GM18517 (cell line): Measurements from ENCODE around the gene ID2.

Experiments used
- ATAC-seq: cut with Tn5 transposase; IDR thresholded peaks from one replicate; pipeline ENCODE4 v1.9.1; 2021; ENCODE audit warnings: mild to moderate bottlenecking, moderate library complexity; ENCODE audit not compliant: unreplicated experiment

The ID2 gene

DNA sequence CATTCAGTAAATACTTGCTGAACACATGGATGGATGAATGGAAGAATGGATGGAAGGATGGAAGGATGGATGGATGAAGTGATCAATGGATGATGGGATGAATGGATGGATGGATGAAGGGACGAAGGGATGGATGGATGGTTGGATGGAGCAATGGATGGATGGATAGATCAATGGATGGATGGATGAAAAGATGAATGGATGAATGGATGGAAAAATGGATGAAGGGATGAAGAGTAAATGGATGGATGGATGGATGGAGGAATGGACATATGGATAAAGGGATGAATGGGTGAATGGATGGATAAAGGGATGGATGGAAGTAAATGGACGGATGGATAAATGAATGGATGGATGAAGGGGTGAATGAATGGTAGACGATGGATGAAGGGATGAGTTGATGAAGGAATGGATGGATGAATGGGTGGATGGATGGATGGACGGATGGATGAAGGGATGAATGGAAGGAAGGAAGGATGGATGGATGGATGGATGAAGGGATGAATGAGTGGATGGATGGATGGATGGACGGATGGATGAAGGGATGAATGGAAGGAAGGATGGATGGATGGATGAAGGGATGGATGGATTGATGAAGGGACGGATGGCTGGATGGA is 13.9 kb upstream of the ID2 start:
- no peak for ATAC-seq

DNA sequence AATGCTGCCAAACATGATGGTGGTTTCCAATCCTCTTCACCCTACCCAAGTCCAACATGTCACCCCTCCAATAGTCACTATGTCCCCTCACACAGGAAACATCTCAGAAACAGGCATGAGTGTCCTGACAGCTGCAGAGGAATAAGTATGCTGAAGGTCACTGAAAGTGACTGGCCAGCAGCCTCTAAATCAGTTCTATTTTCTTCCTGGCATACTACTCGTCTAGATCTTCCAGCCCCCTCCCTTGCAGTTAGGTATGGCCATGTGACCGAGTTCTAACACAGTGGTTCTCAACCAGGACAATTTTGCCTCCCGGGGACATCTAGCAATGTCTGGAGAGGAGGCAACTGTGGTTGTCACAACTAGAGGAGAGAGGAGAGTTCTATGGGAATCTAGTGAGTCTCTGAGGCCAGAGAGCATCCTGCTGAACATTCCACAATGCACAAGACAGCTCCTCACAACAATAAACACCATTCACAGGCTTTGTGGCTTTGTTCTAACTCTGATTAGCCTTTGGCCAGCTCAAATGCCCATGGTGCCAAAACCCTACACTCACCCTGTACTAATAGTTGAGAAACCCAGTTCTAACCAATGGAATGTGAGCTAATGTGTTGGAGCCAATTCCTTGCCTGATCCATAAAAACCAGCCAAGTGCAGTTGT is 12.6 kb upstream of the ID2 start:
- ATAC-seq: no peak

DNA sequence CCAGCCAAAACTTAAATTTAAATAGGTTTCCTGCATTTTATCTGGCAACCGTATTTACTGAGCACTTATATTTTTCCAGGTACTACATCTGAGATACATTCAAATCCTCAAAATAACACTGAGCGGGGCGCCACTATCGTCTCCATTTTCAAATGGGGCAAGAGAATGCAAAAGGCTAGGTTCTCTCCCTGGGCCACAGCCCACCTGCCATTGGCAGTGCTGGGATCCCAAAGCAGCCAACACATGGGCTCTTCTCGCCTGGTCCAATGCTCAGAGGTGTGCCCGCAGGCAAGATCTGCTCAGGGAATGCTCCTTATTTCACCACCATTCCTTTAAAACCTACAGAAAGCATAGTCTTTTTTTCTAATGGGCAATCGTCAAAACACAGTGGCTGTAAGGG is 11.3 kb upstream of the ID2 start:
- ATAC-seq: no peak

DNA sequence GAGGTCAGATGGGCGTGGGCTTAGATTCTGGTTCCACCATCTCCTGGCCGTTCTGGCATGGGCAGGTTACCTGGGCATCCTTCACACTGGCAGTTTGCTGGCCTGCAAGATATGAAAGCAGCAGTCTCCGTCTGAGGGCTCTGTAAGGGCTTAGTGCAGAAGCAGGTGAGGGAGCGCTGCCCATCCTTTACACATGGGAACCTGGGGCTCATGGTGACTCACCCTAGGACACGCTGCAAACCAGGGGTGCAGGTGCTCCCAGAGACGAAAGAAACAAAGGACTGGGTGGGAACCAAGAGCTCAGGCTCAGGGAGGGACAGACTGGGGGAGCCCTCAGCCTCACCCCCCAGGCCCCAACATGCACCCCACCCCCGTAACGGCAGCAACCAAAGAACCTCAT is 10.7 kb upstream of the ID2 start:
- no peak for ATAC-seq

DNA sequence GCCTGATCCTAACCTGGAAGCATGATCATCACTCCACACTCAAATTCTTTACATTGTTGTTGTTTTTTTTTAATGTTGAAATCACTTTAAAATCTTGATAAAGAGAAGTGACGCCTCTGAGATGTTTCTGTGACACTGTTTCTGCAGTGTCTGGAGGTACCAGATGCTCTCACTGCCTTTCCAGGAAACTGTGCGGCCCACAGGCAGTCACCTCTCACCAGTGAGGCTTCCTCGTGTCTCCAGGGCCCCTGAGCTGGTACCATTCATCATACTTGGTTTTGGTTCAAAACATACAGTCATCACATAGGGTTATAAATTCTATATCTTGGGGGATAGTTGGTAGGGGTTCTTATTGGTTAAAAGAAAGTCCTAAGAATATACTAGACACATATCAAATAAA is 10.1 kb upstream of the ID2 start:
- ATAC-seq: no peak

DNA sequence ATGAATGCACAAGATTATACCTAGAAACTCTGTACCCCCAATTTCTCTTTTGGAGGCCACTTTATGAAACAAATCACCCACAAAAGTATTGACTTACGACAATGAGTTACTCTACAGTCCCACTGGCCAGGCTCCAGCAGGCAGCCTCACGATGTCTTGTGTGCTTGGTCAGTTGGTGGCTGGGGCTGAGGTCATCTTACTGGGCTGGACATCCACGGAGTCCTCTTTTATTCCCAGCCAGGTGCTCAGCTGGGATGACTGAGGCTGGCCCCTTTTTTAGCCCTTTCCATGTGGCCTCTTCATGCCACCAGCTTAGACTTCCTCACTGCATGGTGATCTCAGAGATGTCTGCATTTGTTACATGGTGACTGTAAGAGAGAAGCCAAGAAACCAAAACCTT is 8.9 kb upstream of the ID2 start:
- ATAC-seq: no peak

DNA sequence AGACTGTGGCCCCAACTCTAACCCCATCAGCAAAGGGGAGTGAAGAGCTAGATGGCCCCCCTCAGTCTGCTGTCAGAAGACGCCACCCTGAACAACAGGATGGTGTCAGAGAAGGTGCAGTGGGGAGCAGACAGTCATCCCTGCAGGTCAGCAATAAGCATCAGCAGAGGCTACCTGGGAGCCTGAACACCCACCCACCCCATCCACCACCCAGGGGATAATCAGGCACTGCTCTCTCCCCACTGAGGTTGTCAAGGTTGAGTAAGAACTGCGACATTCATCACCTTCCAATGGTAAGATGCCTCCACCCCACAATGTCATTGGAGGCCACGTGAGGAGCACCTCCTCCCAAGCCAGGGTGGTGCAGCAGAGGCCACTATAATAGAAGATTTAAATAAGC is 8.5 kb upstream of the ID2 start:
- no peak for ATAC-seq

DNA sequence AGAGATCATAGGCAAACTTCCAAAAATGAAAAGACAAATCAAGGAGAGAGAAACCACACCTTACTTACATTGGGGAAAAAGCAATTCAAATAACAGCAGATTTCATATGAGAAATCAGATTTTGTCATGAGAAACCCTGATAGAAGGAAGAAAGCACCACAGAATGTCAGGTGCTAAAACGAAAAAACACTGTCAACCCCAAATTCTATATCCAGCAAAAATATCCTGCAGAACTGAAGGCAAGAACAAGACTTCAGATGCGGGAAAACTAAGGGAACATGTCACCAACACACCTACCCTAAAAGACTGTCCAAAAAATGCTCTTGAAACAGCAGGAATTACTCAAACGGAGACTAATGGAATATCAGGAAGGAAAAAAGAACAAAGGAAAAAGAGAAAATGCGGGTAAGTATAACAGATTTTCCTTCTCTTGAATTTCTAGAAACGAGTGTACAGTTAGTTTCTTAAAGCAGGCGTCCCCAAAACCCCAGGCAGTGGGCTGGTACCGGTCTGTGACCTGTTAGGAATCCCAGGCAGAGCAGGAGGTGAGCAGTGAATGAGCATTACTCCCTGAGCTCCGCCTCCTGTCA is 7.3 kb upstream of the ID2 start:
- ATAC-seq: no peak

DNA sequence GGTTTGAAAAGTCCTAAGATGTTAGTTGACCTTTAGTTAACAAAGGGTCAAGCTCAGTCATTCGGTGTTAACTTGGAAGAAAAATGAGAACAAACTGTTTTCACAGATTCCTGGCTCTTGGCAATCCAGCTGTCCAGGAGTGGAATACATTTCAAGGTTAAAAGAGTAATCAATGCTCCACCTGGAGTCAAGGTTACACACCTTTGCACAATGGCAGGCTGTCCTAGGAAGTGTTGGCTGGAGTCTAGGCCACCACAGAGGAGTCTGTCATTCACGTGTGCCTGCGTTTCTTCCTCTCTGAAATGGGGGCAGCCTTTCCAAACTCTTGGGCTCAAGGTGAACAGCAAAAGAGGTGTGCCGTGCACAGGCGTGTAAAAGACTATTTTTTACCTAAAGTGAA is 6.3 kb upstream of the ID2 start:
- no peak for ATAC-seq

DNA sequence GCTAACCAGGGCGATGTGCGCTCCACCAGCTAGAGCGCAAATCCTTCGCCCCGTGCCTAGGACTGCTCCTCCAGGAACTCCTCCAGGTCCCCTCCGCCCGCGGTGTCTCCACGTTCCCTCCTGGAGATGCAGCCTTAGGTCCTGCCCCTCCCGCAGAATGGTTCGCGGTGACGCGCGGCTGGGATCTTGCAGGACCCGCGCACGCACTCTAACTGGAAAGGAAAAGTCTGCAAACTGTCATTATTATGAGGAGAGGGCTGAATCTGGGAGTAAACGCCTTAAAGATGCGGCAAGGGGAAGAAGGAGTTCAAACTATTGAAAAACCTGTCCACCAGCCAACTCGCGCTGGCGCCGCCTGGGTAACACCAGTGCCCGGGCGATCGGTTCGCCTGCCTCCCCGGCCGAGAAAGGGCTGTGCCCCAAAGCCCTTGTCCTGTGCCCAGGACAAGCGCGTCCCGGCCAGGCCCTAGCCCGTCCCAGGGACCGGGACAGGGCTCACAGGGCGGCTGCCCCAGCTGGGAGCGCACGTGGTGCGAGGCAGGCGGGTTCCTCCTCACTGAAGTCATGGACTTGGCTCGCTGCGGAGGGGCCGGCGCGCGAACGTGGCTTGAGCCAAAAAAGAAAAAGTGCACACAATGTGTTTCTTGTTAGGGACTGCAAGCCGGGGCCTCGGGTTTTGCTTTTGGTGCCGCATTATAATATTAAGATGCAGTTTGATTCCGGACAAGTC is 5.5 kb upstream of the ID2 start:
- ATAC-seq: no peak

DNA sequence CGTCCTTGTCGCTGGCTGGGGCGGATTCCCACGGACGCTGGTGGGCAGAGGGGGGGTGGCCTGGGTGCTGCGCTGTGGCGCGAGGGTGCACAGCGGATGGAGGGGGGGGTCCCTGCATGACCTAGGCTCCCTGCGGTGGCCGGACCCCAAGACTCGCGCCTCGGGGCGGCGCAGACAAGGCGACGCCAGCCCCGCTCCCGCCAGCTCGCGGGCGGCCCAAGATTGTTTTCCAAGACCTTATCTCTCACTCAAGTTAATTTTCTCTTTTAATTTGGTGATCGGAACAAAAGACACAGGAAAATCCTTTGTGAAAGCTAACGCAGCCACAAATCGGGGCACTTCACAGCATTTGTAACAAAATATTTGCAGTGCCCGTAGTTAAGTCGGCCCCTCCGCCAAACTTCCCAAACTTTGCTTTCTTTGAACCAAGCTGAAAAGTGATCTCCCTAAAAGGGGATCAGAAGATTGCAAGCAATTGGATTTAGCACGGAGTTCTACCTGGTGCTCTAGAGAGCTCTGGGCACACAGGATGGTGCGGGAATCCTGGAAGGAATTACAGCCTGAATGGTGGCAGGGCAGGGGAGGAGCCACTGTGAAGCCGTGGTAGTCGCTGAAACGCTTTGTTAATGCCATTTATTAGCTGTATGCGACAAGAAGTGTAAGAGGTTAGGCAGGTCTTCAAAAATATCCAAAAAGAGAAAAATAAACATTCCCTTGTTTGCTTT is 4.8 kb upstream of the ID2 start:
- ATAC-seq: no peak

DNA sequence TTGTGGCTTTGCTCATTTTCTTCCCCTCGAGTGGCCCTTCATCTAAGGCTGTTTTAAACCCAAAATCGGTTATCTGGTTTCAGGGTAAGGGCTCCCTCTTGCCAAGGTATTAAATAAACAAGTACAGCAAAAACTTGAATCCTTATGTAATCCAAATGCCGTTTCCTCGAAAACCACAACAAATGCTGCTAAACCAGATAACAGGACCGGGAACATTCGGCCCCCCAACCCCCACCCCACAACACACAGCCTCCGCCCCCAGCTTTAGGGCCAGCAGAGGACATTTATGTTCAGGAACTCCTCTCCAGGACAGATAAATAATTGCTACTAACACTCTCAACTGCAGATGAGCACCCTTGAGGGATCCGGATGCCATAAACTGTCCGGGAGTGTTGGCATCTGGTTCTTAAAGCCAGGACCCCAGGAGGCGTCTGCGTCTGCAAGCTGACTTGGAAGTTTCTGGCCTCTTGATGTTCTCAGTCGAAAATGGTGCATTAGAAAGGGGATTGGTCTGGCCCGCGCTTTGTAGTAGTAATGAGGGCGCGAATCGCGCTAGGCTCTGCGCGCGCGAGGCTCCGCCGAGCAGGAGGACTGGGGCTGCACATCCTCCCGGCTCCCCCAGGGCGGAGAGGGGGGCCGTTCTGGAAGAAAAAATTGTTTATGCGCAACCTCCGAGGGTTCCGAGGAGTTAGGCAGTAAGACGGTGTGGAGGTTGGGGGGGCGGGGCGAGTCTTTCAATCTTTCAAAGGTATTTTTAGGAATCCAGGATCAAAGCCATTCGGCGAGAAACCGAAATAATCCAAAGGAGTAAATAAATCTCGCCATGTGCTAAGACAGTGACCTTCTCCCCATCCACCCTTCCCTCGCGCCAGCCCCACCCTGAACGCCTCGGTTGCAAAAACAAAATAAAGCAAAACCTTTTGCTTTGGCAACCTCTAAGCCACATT is 3.9 kb upstream of the ID2 start:
- ATAC-seq: no peak

DNA sequence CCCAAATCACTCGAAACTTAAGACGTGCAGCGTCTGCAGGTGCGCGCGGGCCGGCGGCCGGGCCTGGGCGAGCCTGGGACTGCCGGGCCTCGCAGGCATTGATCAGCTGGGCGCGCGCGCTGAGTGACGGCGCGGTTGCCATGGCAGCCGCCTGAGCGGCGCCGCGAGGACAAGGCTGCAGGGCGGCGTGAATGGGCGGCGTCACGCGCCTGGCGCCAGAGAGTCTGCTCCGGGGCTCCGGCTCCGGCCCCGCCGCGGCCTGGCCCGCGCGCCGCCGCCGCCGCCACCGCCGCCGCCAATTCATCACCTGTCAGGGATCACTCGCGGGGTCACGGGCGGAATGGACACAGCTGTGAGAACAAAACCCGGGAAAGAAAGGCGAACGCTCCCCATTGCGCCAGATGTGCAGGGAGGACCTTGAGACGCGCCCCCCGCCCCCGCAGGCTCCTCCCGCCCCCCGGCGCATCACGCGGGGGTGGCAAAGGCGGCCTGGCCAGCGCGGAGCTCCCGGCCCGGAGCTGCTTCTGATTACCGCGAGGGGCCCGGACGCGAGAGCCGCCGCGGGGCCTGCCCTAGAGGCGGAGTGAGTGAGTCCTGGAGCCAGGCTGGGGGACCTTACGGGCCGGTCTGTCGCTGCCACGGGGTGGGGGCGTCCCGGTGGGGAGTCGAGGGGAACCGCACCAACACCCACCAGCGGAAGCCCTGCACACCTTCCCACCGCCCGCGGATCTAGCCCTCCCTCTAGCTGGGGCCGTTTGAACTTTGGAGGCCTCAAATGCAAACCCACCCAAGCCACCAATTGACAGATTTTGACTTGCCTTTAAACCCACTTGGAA is 2.9 kb upstream of the ID2 start:
- ATAC-seq: peak; percentile 55

DNA sequence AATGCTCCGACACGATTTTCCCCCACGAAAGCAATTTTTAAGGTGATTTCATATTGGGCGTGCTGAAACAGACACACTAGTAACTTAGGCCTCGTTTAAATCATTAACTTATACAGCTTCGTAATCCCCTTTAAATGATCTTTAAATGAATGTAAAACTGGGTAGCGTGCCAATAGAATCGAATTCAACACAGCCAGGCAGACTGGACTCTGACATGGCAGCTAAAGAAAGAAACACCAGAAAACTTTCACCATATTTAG is 2.4 kb upstream of the ID2 start:
- ATAC-seq: no peak

DNA sequence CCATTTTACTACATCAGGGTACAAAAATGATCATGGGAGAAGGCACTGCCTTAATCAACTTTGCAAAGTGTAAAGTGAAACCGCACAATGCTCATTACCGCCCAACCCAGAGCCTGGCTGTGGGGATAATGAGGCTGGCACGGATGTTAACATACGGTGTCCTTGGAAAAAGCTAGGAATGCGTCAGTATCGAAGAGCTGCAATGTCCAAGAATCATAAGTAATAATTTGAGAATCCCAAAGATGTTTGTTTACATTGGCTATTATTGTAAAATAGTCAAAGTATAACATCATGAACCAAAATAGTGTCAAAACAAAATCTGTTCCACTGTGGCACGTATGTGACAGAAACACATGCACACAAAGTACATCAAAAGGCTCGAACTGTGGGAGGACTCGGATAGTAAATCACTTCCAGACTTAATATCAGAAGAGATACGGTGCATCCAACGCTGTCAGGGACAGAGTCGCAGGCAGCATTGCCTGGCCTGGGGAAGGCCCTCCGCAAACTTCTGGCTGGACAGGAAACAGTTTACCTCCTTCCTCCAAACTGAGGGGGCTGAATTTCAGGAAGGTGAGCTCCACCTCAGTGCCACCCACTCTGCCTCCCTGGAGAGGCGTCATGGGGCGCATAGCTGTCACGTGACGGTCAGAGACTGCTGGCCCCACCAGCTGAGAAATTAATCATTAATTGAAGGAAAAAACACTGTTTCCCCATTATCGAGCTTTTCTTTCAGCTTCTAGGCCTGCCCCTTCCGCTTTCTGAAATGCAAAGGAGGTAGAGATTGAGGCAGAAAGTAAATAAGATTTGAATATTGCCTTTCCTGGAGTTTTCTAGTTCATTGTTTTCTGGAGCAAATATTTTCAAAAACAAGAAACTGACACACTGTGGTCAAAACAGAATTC is 1.8 kb upstream of the ID2 start:
- no peak for ATAC-seq

DNA sequence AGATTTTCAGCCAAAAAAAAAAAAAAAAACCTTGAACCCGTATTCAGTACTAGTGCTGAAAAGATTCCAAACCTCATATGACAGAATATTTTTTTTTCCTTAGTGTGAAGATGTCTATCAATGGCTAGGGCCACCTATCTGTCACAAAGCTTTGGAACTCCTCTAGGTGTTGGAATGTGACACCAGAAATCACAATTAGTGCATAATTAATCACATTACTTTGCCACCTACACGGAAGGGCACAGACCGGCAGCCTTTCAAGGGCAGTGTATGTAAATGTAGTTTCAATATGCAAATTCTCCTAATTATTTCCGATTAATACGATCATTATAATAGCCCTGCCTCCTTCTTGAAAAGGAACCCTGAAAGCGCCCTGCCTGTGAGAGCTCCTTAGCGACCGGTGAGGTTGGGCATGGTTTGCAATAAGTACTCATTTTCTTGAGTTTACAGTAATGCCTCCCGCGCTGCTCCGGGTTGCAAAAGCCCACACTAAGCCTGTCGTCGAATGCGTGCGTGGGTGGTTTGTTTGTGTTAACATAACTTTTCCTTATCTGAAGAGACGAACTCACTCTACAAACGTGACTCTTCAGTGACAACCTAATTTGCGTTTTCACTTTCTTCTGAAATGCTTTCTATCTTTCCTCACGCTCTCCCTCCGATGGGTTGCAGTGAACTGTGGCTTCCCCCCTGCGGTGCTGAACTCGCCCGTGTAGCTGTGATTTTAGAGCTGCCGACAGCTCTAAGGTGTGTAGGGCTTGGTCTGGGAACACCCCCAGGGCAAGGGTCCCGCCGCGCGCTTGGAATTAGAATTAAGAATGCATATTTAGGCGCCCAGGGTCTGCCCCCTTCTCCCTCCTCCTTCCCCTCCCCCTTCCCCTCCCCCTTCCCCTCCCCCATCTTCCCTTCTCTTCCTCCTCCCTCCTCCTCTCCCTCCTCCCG is 765 bp upstream of the ID2 start:
- ATAC-seq: peak; percentile 19
